Heart left ventricle (tissue), 13 donors: Measurements from ENCODE around the gene DPP10.

Experiments
- POLR2A ChIP-seq, 2 donors: fragments of 450-650 bp; IDR thresholded peaks; one replicate each; pipeline ENCODE4 v1.6.1; 2017; ENCODE audit warnings: antibody characterized with exemption in 2 of 2, mild to moderate bottlenecking in 2 of 2, moderate library complexity in 2 of 2
- TF ChIP-seq, protein P1 (sequence below), 12 donors: fragments of 200-600 bp; sonication (generic) in 4 of 12; IDR thresholded peaks; one replicate each; pipeline versions ENCODE4 v1.5.0 to v1.8.0; 2018 to 2022; ENCODE audit warnings: antibody characterized with exemption in 12 of 12, mild to moderate bottlenecking in 5 of 12
- donor health status: ischemic (EF 13 %, LVEDD 7.1; RV severe dilation, severe dysfunction).
- donor health status: DM: no; HTN: yes; CAD: no.
- donor health status: DM: no; HTN: no; CAD: no.
- donor health status: ischemic (EF 25% LVEDD 6.9; RV normal size, moderate dysfunction).
- donor health status: ischemic (EF 25% LVEDD 5.7; RV mildly dilated, moderate dysfunction).
- donor health status: ischemic (EF 35%, LVEDD 5.7; RV mildly dilated, moderate dysfunction).
- donor health status: nonischemic (EF 11% LVEDD 7.7; RV severe dilation, severe dysfunction).
- donor health status: DM: yes; HTN: yes; CAD: no.
- donor health status: PGD.
- donor health status: ischemic (EF 29% LVEDD 5.4; RV normal size, mild dysfunction).
- donor health status: nonischemic (EF 23%, LVEDD 6.1; RV moderate dilation, normal function).

DNA sequence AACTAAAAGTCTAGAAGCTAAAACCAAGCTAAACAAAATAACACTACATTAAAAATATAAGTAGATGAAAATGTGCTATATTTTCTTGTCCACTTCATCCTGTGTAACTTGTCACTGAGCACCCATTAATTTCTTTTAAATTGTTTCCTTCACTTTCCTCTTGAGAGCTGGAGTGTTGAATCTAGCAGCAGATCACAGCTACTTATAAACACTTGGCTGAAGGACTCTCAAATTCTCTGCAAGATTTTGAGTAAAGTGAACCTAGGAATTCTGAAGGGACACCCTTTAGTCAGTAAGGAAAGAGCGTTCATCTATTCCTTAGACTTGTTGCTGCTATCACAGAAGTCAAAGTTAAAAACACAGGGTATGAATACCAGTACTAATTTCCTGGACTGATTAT lies 1163.9 kb downstream of the DPP10 start:
- TF ChIP-seq, protein P1, sequence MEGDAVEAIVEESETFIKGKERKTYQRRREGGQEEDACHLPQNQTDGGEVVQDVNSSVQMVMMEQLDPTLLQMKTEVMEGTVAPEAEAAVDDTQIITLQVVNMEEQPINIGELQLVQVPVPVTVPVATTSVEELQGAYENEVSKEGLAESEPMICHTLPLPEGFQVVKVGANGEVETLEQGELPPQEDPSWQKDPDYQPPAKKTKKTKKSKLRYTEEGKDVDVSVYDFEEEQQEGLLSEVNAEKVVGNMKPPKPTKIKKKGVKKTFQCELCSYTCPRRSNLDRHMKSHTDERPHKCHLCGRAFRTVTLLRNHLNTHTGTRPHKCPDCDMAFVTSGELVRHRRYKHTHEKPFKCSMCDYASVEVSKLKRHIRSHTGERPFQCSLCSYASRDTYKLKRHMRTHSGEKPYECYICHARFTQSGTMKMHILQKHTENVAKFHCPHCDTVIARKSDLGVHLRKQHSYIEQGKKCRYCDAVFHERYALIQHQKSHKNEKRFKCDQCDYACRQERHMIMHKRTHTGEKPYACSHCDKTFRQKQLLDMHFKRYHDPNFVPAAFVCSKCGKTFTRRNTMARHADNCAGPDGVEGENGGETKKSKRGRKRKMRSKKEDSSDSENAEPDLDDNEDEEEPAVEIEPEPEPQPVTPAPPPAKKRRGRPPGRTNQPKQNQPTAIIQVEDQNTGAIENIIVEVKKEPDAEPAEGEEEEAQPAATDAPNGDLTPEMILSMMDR (IDR thresholded peaks at IDR 0.05) = no peak
- TF ChIP-seq POLR2A (IDR thresholded peaks at IDR 0.05) = no peak
